Esophagus squamous epithelium (tissue), 4 donors: ENCODE data around the gene ASGR2.

ENCODE experiments used
- CTCF ChIP-seq, 6 experiments: fragments of 450-650 bp in 4 of 6; fragments of 200-600 bp in 2 of 6; sonication (generic) in 2 of 6; IDR thresholded peaks; one replicate each; pipeline ENCODE4 v1.5.1; 2016 to 2019; ENCODE audit warnings: antibody characterized with exemption in 6 of 6, mild to moderate bottlenecking in 4 of 6, moderate library complexity in 4 of 6
- POLR2A ChIP-seq, 4 donors: fragments of 450-650 bp; IDR thresholded peaks; one replicate each; pipeline ENCODE4 v1.6.1; 2017; ENCODE audit warnings: antibody characterized with exemption in 4 of 4, mild to moderate bottlenecking in 4 of 4, moderate library complexity in 3 of 4

GRCh38 chr17:7156342-7156940, 41.8 kb upstream of the ASGR2 start:
- TF ChIP-seq CTCF (IDR thresholded peaks at IDR 0.05): no peak
- no peak for TF ChIP-seq POLR2A (IDR thresholded peaks at IDR 0.05)
